Activated CD8-positive, alpha-beta memory T cell treated with anti-CD3 and anti-CD28 coated beads, Interleukin-2, amount 50 U/mL, for 24 hours (primary cell): Measurements from ENCODE around the gene LCE1D.

Source experiments
- DNase-seq: peaks from one replicate; pipeline ENCODE4 v3.0.0-alpha.2; 2020; ENCODE audit errors: extremely low read depth

The LCE1D gene

GRCh38 chr1:152796421-152796820, at the start of gene LCE1D:
Gene LCE1D, plus strand, starts transcription at chr1:152796721. Its CDS starts 1,074 bp downstream, at chr1:152797795.
- no peak for DNase-seq

GRCh38 chr1:152747831-152748230, 48.7 kb upstream of the LCE1D start:
- DNase-seq, result no peak

- no peak for DNase-seq
Observed at GRCh38 chr1:152752225-152752624, 44.3 kb upstream of the LCE1D start.

- DNase-seq, result no peak
Observed at GRCh38 chr1:152753586-152753985, 42.9 kb upstream of the LCE1D start.

GRCh38 chr1:152756872-152757271, 39.6 kb upstream of the LCE1D start:
- no peak for DNase-seq

- no peak for DNase-seq
Observed at GRCh38 chr1:152757747-152758146, 38.8 kb upstream of the LCE1D start, which contains the start of gene KPRP. Gene KPRP, plus strand, starts transcription at chr1:152758025. Its CDS starts 1,564 bp downstream, at chr1:152759589.

GRCh38 chr1:152758636-152759035, 37.9 kb upstream of the LCE1D start:
- no peak for DNase-seq

GRCh38 chr1:152759453-152760173, 36.9 kb upstream of the LCE1D start:
- DNase-seq, result no peak

GRCh38 chr1:152760551-152761190, 35.9 kb upstream of the LCE1D start:
- no peak for DNase-seq

- DNase-seq, result no peak
Observed at GRCh38 chr1:152761609-152762213, 34.8 kb upstream of the LCE1D start.

- DNase-seq, result no peak
Observed at GRCh38 chr1:152768847-152769533, 27.5 kb upstream of the LCE1D start.

- DNase-seq, result no peak
Observed at GRCh38 chr1:152770411-152770810, 26.1 kb upstream of the LCE1D start.

- no peak for DNase-seq
Observed at GRCh38 chr1:152774875-152775274, 21.6 kb upstream of the LCE1D start, which contains the start of gene LCE1F. Gene LCE1F, plus strand, starts transcription at chr1:152775140. Its CDS starts 1,232 bp downstream, at chr1:152776372.

- no peak for DNase-seq
Observed at GRCh38 chr1:152776361-152776760, 20.2 kb upstream of the LCE1D start.

GRCh38 chr1:152777510-152778137, 18.9 kb upstream of the LCE1D start:
- DNase-seq, result no peak

GRCh38 chr1:152783095-152783494, 13.4 kb upstream of the LCE1D start:
- no peak for DNase-seq

- no peak for DNase-seq
Observed at GRCh38 chr1:152786077-152786476, 10.4 kb upstream of the LCE1D start, which contains the start of gene LCE1E. Gene LCE1E, plus strand, starts transcription at chr1:152786257. Its CDS starts 1,043 bp downstream, at chr1:152787300.

GRCh38 chr1:152795686-152796085, 835 bp upstream of the LCE1D start:
- no peak for DNase-seq

- no peak for DNase-seq
Observed at GRCh38 chr1:152801333-152801732, 4.8 kb downstream of the LCE1D start.

GRCh38 chr1:152806576-152806975, 10.1 kb downstream of the LCE1D start, which contains the start of gene LCE1C:
Gene LCE1C, minus strand, starts transcription at chr1:152806651. Its CDS starts 1,173 bp downstream, at chr1:152805478.
- DNase-seq, result no peak

GRCh38 chr1:152811050-152811449, 14.5 kb downstream of the LCE1D start:
- no peak for DNase-seq
